HepG2 (cell line): ENCODE measurements around the gene SIX5. TPM values are rescaled to one million over a fixed set of nuclear protein-coding genes. Genes with fewer than 3 reads are reported as not detected.

Experiments used
- BRD4 ChIP-seq: sonication (generic); formaldehyde crosslinking; IDR thresholded peaks from 2 replicates; pipeline ENCODE4 v1.4.0; 2020; ENCODE audit warnings: missing genetic modification reagents
- CENPX ChIP-seq: sonication (generic); formaldehyde crosslinking; IDR thresholded peaks from 2 replicates; pipeline ENCODE4 v1.9.0; 2021; ENCODE audit warnings: mild to moderate bottlenecking, missing genetic modification reagents, moderate library complexity
- CREB1 ChIP-seq, 2 experiments: fragments of 450-650 bp in 1 of 2; IDR thresholded peaks; 2 replicates each; pipeline ENCODE4 v1.6.1; 2016 to 2017; ENCODE audit warnings: control low read depth in 1 of 2, mild to moderate bottlenecking in 1 of 2, missing compliant biosample characterization in 1 of 2, missing genetic modification characterization in 1 of 2
- CREB3 ChIP-seq: sonication (generic); formaldehyde crosslinking; IDR thresholded peaks from 2 replicates; pipeline ENCODE4 v1.5.0; 2020; ENCODE audit warnings: missing genetic modification reagents
- DDIT3 ChIP-seq: sonication (generic); formaldehyde crosslinking; IDR thresholded peaks from 2 replicates; pipeline ENCODE4 v1.4.0; 2020; ENCODE audit warnings: mild to moderate bottlenecking, missing genetic modification reagents
- E2F5 ChIP-seq: sonication (generic); formaldehyde crosslinking; conservative IDR thresholded peaks from 2 replicates; pipeline ENCODE4 v1.4.0; 2020; ENCODE audit warnings: missing genetic modification reagents
- EZH2 ChIP-seq: conservative IDR thresholded peaks from 2 replicates; pipeline ENCODE4 v1.6.1; 2012; ENCODE audit warnings: mild to moderate bottlenecking, low read depth, low read length, moderate library complexity
- GABPA ChIP-seq, 2 experiments: IDR thresholded peaks; 2 replicates each; pipeline ENCODE4 v1.6.1; 2011 to 2016; ENCODE audit warnings: low read depth in 2 of 2, low read length in 1 of 2, missing biosample characterization in 1 of 2, missing genetic modification characterization in 1 of 2
- MED8 ChIP-seq: sonication (generic); formaldehyde crosslinking; IDR thresholded peaks from 2 replicates; pipeline ENCODE4 v1.8.1; 2023; ENCODE audit warnings: mild to moderate bottlenecking, missing genetic modification reagents; ENCODE audit not compliant: insufficient replicate concordance
- MXD3 ChIP-seq: IDR thresholded peaks from 2 replicates; pipeline ENCODE4 v1.6.1; 2016; ENCODE audit warnings: mild to moderate bottlenecking, missing biosample characterization, missing genetic modification reagents
- NCOA1 ChIP-seq: sonication (generic); formaldehyde crosslinking; IDR thresholded peaks from 2 replicates; pipeline ENCODE4 v1.9.0; 2021; ENCODE audit warnings: missing genetic modification reagents
- NCOA5 ChIP-seq: sonication (generic); formaldehyde crosslinking; IDR thresholded peaks from 2 replicates; pipeline ENCODE4 v1.4.0; 2020; ENCODE audit warnings: missing genetic modification reagents
- NFYC ChIP-seq: IDR thresholded peaks from 2 replicates; pipeline ENCODE4 v1.6.1; 2016; ENCODE audit warnings: missing genetic modification reagents, missing compliant biosample characterization
- ZBTB33 ChIP-seq: sonication (generic); formaldehyde crosslinking; IDR thresholded peaks from 2 replicates; pipeline ENCODE4 v1.4.0; 2020; ENCODE audit warnings: missing genetic modification reagents
- ZFYVE20 ChIP-seq: sonication (generic); formaldehyde crosslinking; IDR thresholded peaks from 2 replicates; pipeline ENCODE4 v1.8.0; 2023; ENCODE audit warnings: low read depth, mild to moderate bottlenecking, moderate library complexity, missing genetic modification reagents, borderline replicate concordance
- ZNF687 ChIP-seq: sonication (generic); formaldehyde crosslinking; IDR thresholded peaks from 2 replicates; pipeline ENCODE4 v1.5.1; 2020; ENCODE audit warnings: mild to moderate bottlenecking, missing genetic modification reagents, moderate library complexity
- ZNF781 ChIP-seq: sonication (generic); formaldehyde crosslinking; IDR thresholded peaks from 2 replicates; pipeline ENCODE4 v1.5.1; 2020; ENCODE audit warnings: borderline replicate concordance, mild to moderate bottlenecking, missing genetic modification reagents; ENCODE audit errors: not compliant biosample characterization
- ZNF83 ChIP-seq: sonication (generic); formaldehyde crosslinking; IDR thresholded peaks from 2 replicates; pipeline ENCODE4 v1.4.0; 2020; ENCODE audit warnings: missing genetic modification reagents, mild to moderate bottlenecking, borderline replicate concordance
- ZNF878 ChIP-seq: sonication (generic); formaldehyde crosslinking; IDR thresholded peaks from 2 replicates; pipeline ENCODE4 v1.8.1; 2023; ENCODE audit warnings: mild to moderate bottlenecking, missing genetic modification reagents, moderate library complexity
- polyA plus RNA-seq, 8 experiments: library from polyadenylated mRNA; depleted of rRNA in 3 of 8; stranded (reverse) in 7 of 8; unstranded in 1 of 8; fragments of >200 nt; fragmentation: Illumina TruSeq in 4 of 8; extraction: Trizol in 4 of 8; gene quantifications; 2 replicates each; pipeline versions ENCODE4 v1.2.1 to v1.2.3, GENCODE V29; 2011 to 2016; ENCODE audit warnings: low read depth in 4 of 8, missing spikeins in 1 of 8, mixed read lengths in 1 of 8; ENCODE audit not compliant: insufficient read depth in 1 of 8
- total RNA-seq, 5 experiments: library from RNA; depleted of rRNA; stranded (reverse); fragments of >200 nt; fragmentation: Illumina TruSeq; extraction: Trizol; gene quantifications; 2 replicates each; pipeline ENCODE4 v1.2.3, GENCODE V29; 2016; ENCODE audit warnings: low read depth in 1 of 5

The SIX5 gene
- total and polyA plus RNA-seq, 2 of the 13 experiments (the other 11 are each of a cell fraction or from before 2014, with no cell fraction given): 7.7 to 10.5 TPM

GRCh38 chr19:45730368-45731288 is 38.4 kb downstream of the SIX5 start, which contains the start of gene FBXO46 (continued):
- TF ChIP-seq ZNF781: peak; percentile 4
- TF ChIP-seq CREB3 (CRISPR knock-in tag): no peak
- TF ChIP-seq CREB1 (IDR thresholded peaks at IDR 0.05): peak; percentile 49; the same call in 1 of the 2 replicates
- TF ChIP-seq CREB1 (CRISPR knock-in tag; IDR thresholded peaks at IDR 0.05): peak; percentile 79
- no peak for TF ChIP-seq MXD3 (CRISPR knock-in tag)
- peak; percentile 79 for TF ChIP-seq ZNF687 (CRISPR knock-in tag)
- no peak for TF ChIP-seq NCOA5 (CRISPR knock-in tag)
- no peak for TF ChIP-seq NCOA1
- peak; percentile 45; the same call in 1 of the 2 replicates for TF ChIP-seq ZBTB33 (CRISPR knock-in tag)
- no peak for TF ChIP-seq EZH2
- TF ChIP-seq ZNF83 (CRISPR knock-in tag): no peak
- no peak for TF ChIP-seq ZNF878 (CRISPR knock-in tag)
- TF ChIP-seq E2F5: no peak
- TF ChIP-seq DDIT3 (CRISPR knock-in tag): no peak
- TF ChIP-seq CENPX (CRISPR knock-in tag): no peak
- no peak for TF ChIP-seq ZFYVE20 (CRISPR knock-in tag)
- no peak for TF ChIP-seq BRD4 (CRISPR knock-in tag)
- TF ChIP-seq GABPA (IDR thresholded peaks at IDR 0.05; ENCODE audit: low read depth, low read length): peak; percentile 67
- peak; percentile 93 for TF ChIP-seq GABPA (CRISPR knock-in tag; IDR thresholded peaks at IDR 0.05; ENCODE audit: low read depth)
- TF ChIP-seq NFYC: no peak
- TF ChIP-seq MED8: peak; percentile 47
